Stimulated activated CD4-positive, alpha-beta T cell treated with anti-CD3 and anti-CD28 coated beads, Interleukin-2, amount 100 ng/mL, for 24 hours (primary cell): ENCODE measurements around the gene BTN3A1.
"Not testable (repeated sequence)": the region's sequence is repeated elsewhere in the genome, so short reads cannot be mapped to it uniquely, and the experiment has no call there.

Experiments
- DNase-seq, 2 donors: peaks; one replicate each; pipeline ENCODE4 v3.0.0-alpha.2; 2020

BTN3A1 gene

DNA sequence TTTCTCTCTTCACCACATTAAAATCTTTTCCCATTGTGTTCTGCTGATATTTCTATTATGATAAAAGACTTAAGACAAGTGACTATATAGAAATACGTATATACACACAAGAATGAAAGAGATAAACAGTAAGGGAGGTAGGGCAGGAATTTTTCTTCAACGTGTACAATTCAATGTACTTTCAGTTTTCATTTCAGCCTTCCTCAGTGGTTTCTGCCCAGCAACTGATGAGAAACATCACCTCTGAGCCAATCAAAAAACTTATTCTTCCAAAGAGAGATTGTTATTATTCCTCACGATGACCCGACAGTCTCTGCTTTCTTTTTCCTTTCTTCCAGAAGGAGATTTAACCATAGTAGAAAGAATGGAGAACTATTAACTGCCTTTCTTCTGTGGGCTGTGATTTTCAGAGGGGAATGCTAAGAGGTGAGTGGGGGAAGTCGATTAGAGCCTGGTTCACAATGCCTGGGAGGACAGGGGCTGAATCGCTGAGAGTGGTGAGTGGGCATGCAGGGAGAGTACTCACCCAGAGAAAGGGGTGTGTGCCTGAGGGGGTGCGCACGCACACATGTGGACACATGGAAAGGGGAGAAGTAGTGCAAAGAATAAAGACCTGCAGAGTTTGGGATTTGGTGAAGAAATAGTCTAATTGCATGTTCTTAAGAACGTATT is at the start of gene BTN3A1:
BTN3A1 (plus strand) TSS at position 289 of the 672 bp plus-strand sequence. CDS start 3,289 bp downstream, outside the sequence.
- DNase-seq = peak; percentile 71 to 75

GRCh38 chr6:26352315-26352714 is 49.8 kb upstream of the BTN3A1 start:
- DNase-seq = no peak

GRCh38 chr6:26354162-26354561 is 47.9 kb upstream of the BTN3A1 start:
- no peak for DNase-seq

DNA sequence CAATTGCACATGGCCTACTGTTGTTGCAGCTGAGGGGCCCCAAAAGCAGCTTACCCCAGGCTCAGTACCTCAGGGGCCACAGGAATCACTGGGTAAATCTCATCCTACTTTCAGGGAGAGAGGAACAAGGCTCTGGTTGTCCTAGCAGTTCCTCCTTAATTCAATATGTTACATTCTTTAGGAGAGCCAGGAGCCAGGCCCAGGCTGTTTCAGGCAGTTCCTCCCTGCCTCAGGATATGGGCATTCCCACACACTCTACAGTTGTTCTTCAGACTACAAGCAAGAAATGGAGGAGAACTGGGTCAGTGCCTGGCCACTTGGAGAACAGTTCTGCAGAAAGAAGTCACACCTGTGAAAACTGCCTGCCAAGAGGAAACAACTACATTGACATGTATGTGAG is 46.7 kb upstream of the BTN3A1 start:
- DNase-seq = no peak

GRCh38 chr6:26357543-26357942 is 44.5 kb upstream of the BTN3A1 start:
- not testable (repeated sequence) for DNase-seq

GRCh38 chr6:26358511-26358981 is 43.5 kb upstream of the BTN3A1 start:
- no peak for DNase-seq

DNA sequence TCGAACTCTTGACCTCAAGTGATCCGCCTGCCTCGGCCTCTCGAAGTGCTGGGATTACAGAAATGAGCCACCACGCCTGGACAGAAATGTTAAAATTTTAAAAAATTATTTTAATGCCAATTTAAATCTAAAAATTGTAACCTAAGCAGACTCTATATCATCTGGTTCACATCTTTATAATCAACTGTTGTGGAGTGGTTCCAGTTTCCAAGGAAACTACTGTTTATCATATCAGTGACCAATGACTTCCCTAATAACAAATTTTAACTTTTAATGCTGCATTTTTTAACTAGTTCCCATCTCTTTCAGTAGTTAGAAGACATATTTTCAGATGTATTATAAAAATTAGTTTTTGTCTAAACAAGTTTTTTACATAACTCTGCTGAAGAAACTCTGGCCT is 42.3 kb upstream of the BTN3A1 start:
- no peak for DNase-seq

DNA sequence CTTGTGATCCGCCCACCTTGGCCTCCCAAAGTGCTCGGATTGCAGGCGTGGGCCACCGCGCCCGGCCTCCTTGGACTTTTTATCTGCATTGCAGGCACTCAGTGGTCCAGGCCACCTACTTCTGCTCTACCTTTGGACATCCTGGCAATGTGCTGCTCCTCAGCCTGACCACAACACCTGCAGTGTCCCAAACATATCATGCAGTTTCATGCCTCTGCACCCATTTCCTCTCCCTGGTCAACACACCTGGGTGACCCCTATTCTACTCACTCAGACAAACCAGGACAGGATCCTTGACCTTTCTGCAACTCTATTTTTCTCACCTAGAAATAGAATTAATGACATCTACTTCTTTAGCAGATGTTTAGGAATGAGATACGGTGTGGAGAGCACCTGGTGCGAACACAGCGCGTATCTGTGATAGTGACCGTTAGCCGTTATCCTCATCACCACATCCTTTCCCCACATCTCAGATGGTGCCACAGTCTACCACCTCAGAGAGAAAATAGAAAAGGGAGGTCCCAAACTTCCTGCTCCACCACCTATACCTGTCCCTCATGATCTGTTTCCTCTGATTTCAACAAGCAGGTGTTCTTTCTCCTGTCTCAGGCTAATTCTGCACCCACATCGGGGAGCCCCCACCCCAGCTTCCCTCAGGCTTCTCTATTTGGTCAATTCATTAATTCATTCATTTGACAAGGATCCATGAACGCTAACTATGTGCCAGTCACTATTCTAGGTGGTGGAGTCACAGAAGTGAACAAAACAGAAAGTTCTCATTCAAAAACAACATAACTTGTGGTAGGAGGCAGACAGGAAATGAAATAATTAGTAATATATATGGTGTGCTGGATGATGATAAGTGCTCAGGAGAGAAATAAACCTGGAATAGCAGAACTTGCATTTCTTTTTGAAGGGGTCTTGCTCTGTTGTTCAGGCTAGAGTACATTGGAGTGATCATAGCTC is 41.3 kb upstream of the BTN3A1 start:
- DNase-seq = no peak

GRCh38 chr6:26361544-26361943 is 40.5 kb upstream of the BTN3A1 start:
- DNase-seq = no peak

DNA sequence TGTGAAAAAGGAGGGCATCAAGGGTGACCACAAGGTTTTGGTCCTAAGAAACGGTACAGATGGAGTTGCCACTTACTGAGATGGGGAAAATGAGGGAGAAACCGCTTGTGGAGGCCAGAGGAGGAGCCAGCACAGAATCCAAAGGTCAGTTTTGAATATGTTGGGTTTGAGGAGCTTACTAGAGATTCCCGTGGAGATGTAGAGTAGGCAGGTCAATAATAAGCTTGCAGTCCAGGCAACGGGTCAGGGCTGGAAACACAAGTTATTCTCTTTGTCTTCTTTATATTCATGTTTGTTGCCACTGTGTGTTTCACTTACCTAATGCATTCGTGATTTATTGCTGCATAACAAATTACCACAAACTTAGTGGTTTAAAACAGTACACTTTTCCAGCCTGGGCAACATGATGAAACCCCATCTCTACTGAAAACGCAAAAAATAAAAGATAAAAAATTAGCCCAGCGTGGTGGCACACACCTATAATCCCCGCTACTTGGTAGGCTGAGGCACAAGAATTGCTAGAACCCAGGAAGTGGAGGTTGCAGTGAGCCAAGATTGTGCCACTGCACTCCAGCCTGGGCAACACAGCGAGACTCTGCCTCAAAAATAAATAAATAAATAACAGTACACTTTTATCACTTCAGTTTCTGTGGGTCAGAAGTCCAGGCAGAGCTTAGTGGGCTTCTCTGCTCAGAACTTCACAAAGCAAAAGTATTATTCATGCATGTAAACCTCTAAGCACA is 39.8 kb upstream of the BTN3A1 start:
- no peak for DNase-seq

DNA sequence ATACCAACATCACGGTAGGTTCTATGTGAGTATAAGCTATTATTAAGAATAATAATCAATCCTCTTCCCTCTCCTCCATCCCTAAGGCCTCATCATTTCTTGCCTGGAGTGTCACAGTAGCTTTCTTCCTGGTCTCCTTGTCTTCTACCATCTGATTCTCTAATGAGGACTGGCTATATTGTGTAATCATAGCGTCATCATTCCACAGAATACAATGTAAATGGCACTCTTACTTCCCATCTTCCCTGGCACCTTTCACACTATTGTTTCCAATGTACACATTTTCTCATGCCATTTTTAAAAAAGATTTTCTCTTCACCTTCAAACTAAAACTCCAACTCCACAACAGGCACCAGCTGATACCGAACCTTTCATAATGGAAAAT is 39.2 kb upstream of the BTN3A1 start:
- no peak for DNase-seq

- no peak for DNase-seq
These were observed 38.0 kb upstream of the BTN3A1 start for GRCh38 chr6:26363882-26364701.

DNA sequence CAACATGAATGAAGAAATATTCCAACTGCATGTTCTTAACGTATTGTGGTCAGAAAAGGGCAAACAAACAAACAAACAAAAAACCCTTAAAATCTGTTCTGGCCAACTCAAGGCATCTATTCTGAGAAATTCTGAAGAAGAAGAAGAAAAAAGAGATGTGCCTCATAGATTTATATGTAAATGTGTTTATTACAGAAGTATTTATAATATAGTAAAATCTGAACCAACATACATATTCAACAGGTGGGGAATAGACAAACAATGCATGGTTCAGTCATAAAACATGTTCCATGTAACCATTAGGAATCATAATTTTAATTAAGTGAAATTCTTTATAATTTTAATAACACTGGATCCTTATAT is 36.5 kb upstream of the BTN3A1 start:
- no peak for DNase-seq

DNA sequence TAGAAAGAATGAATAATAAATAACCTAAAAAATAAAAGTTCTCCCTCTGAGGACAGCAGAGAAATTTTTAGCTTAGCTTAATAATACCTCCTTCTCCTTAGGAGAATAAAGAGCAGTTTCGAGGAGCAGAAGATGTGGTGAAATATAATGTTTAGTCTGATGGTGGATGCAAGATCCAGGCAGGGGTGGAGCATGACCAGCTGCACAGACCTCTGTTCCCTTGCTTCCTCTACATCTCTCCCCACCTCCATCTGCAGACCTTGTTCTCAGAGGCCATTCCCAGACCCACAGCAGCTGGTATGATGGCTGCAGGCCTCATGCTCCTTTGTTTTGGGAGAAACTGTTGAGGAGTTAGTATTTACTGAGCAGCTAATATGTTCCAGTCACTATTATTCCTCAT is 35.6 kb upstream of the BTN3A1 start:
- DNase-seq = no peak

- DNase-seq = no peak
These were observed 35.0 kb upstream of the BTN3A1 start for GRCh38 chr6:26367114-26367513.

GRCh38 chr6:26371813-26372212 is 30.3 kb upstream of the BTN3A1 start:
- not testable (repeated sequence) for DNase-seq

GRCh38 chr6:26372308-26373144 is 29.5 kb upstream of the BTN3A1 start:
- DNase-seq = no peak

- DNase-seq = no peak
These were observed 26.8 kb upstream of the BTN3A1 start for GRCh38 chr6:26375270-26375669.

- DNase-seq = no peak
These were observed 24.4 kb upstream of the BTN3A1 start for GRCh38 chr6:26377719-26378118.

GRCh38 chr6:26378143-26378542 is 23.9 kb upstream of the BTN3A1 start:
- not testable (repeated sequence) for DNase-seq

DNA sequence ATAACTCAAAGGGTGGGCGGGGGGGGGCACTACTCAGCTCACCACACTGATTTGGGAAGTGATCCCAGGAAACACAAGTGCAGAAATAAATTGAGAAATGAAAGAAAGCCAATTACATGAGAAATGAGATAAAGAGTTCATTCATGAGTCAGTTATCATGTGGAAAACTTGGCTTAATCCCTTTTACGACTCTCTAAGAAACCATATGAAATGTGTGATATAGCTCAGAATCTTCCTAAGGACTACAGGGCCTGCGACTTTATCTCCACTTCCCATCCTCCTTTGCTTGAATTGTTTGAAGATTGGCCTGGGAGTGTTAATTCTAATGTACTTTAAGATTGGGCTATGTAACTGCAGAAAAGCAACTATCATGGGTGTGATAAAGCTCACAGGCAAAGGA is 22.8 kb upstream of the BTN3A1 start:
- no peak for DNase-seq
